HUES48 (cell line): ENCODE results near the gene SURF1.
A peak's percentile ranks its signal among the peaks of the same experiment; 100 is the strongest.

Source experiments
- H3K27ac ChIP-seq: one replicate; pipeline ENCODE4 v1.7.0; 2013; ENCODE audit warnings: low read depth, low read length, inconsistent platforms
- H3K27me3 ChIP-seq: 2 replicates; pipeline ENCODE4 v1.6.1; 2013; ENCODE audit warnings: mild to moderate bottlenecking, low read length; ENCODE audit not compliant: control insufficient read depth, insufficient read depth
- H3K36me3 ChIP-seq: 2 replicates; pipeline ENCODE4 v1.6.1; 2013; ENCODE audit warnings: low read length; ENCODE audit not compliant: control insufficient read depth, insufficient read depth
- H3K4me1 ChIP-seq: 2 replicates; pipeline ENCODE4 v1.6.1; 2013; ENCODE audit warnings: mild to moderate bottlenecking, low read length; ENCODE audit not compliant: control insufficient read depth, insufficient read depth
- H3K4me3 ChIP-seq: 2 replicates; pipeline ENCODE4 v1.5.1; 2013; ENCODE audit warnings: mild to moderate bottlenecking, low read depth, low read length
- H3K9ac ChIP-seq: 2 replicates; pipeline ENCODE4 v1.6.1; 2013; ENCODE audit warnings: mild to moderate bottlenecking, low read depth, low read length, moderate library complexity
- H3K9me3 ChIP-seq: 2 replicates; pipeline ENCODE4 v1.6.1; 2013; ENCODE audit warnings: low read length; ENCODE audit not compliant: control insufficient read depth, insufficient read depth

Gene SURF1

GRCh38 chr9:133374612-133375115, 18.4 kb upstream of the SURF1 start:
- H3K4me1 ChIP-seq, result peaks cover 6% of the 10 kb centered on the region; the same call in 1 of the 2 replicates
- peak overlapping the region; percentile 86 for H3K27ac ChIP-seq

GRCh38 chr9:133372144-133372543, 15.9 kb upstream of the SURF1 start:
- 0 out of 2 replicates have a peak, but pooled peaks cover 6% of the 10 kb centered on the region for H3K4me1 ChIP-seq
- H3K27ac ChIP-seq, result no peak overlapping the region
- no peak overlapping the region for H3K4me3 ChIP-seq
- no peak overlapping the region for H3K9ac ChIP-seq
- H3K36me3 ChIP-seq, result peaks cover 62% of the 10 kb centered on the region
- H3K9me3 ChIP-seq, result no peaks in the 10 kb centered on the region
- peaks cover 7% of the 10 kb centered on the region; the same call in 1 of the 2 replicates for H3K27me3 ChIP-seq

More at GRCh38 chr9:133374612-133375115, 18.4 kb upstream of the SURF1 start:
- no peaks in the 10 kb centered on the region for H3K9me3 ChIP-seq
- H3K4me3 ChIP-seq, result peak overlapping the region; percentile 96
- H3K36me3 ChIP-seq, result peaks cover 38% of the 10 kb centered on the region
- peak overlapping the region; percentile 91 for H3K9ac ChIP-seq
- H3K27me3 ChIP-seq, result peaks cover 8% of the 10 kb centered on the region; the same call in 1 of the 2 replicates

- Histone ChIP-seq H3K36me3 (peaks cover 70% of the 10 kb centered on the region), H3K4me3 (no peak overlapping the region), H3K9me3 (no peaks in the 10 kb centered on the region), H3K27ac (no peak overlapping the region), H3K27me3 (no peaks in the 10 kb centered on the region), H3K9ac (no peak overlapping the region), H3K4me1 (0 out of 2 replicates have a peak, but pooled peaks cover 6% of the 10 kb centered on the region)
These were observed 15.0 kb upstream of the SURF1 start for GRCh38 chr9:133371261-133371711.

- Histone ChIP-seq H3K9ac (no peak overlapping the region), H3K27ac (no peak overlapping the region)
These were observed 14.4 kb upstream of the SURF1 start for GRCh38 chr9:133370685-133371084.

GRCh38 chr9:133369933-133370332, 13.6 kb upstream of the SURF1 start:
- no peak overlapping the region for H3K4me3 ChIP-seq
- H3K36me3 ChIP-seq, result peaks cover 84% of the 10 kb centered on the region

More at GRCh38 chr9:133370685-133371084, 14.4 kb upstream of the SURF1 start:
- peaks cover 76% of the 10 kb centered on the region for H3K36me3 ChIP-seq
- no peak overlapping the region for H3K4me3 ChIP-seq
- 0 out of 2 replicates have a peak, but pooled peaks cover 6% of the 10 kb centered on the region for H3K4me1 ChIP-seq
- no peaks in the 10 kb centered on the region for H3K9me3 ChIP-seq
- no peaks in the 10 kb centered on the region for H3K27me3 ChIP-seq

GRCh38 chr9:133369422-133369821, 13.1 kb upstream of the SURF1 start:
- no peaks in the 10 kb centered on the region for H3K9me3 ChIP-seq
- 0 out of 2 replicates have a peak, but pooled peaks cover under 1% of the 10 kb centered on the region for H3K4me1 ChIP-seq
- no peak overlapping the region for H3K4me3 ChIP-seq
- no peak overlapping the region for H3K27ac ChIP-seq
- peaks cover 87% of the 10 kb centered on the region for H3K36me3 ChIP-seq
- no peaks in the 10 kb centered on the region for H3K27me3 ChIP-seq
- no peak overlapping the region for H3K9ac ChIP-seq

More at GRCh38 chr9:133369933-133370332, 13.6 kb upstream of the SURF1 start:
- H3K27me3 ChIP-seq, result no peaks in the 10 kb centered on the region
- H3K9me3 ChIP-seq, result no peaks in the 10 kb centered on the region
- no peak overlapping the region for H3K9ac ChIP-seq
- H3K4me1 ChIP-seq, result 0 out of 2 replicates have a peak, but pooled peaks cover 6% of the 10 kb centered on the region
- no peak overlapping the region for H3K27ac ChIP-seq

- no peaks in the 10 kb centered on the region for H3K27me3 ChIP-seq
- H3K4me3 ChIP-seq, result no peak overlapping the region
- no peaks in the 10 kb centered on the region for H3K9me3 ChIP-seq
- no peak overlapping the region for H3K27ac ChIP-seq
- H3K36me3 ChIP-seq, result peaks cover 91% of the 10 kb centered on the region
- no peaks in the 10 kb centered on the region for H3K4me1 ChIP-seq
- H3K9ac ChIP-seq, result no peak overlapping the region
These were observed 12.1 kb upstream of the SURF1 start for GRCh38 chr9:133368249-133368881.

GRCh38 chr9:133367778-133368177, 11.5 kb upstream of the SURF1 start:
- Histone ChIP-seq H3K36me3 (peaks cover 91% of the 10 kb centered on the region), H3K9ac (no peak overlapping the region), H3K27ac (no peak overlapping the region), H3K9me3 (no peaks in the 10 kb centered on the region), H3K27me3 (no peaks in the 10 kb centered on the region), H3K4me3 (no peak overlapping the region), H3K4me1 (no peaks in the 10 kb centered on the region)

- Histone ChIP-seq H3K4me3 (no peak overlapping the region), H3K27me3 (no peaks in the 10 kb centered on the region), H3K9me3 (no peaks in the 10 kb centered on the region), H3K36me3 (peaks cover 91% of the 10 kb centered on the region), H3K9ac (no peak overlapping the region), H3K4me1 (no peaks in the 10 kb centered on the region), H3K27ac (no peak overlapping the region)
These were observed 10.9 kb upstream of the SURF1 start for GRCh38 chr9:133367221-133367620.

- no peak overlapping the region for H3K4me3 ChIP-seq
- H3K4me1 ChIP-seq, result no peaks in the 10 kb centered on the region
- H3K36me3 ChIP-seq, result peaks cover 92% of the 10 kb centered on the region
- no peak overlapping the region for H3K9ac ChIP-seq
- no peaks in the 10 kb centered on the region for H3K27me3 ChIP-seq
- no peak overlapping the region for H3K27ac ChIP-seq
- H3K9me3 ChIP-seq, result no peaks in the 10 kb centered on the region
These were observed 10.1 kb upstream of the SURF1 start for GRCh38 chr9:133366435-133366834.

GRCh38 chr9:133362359-133363044, 6.2 kb upstream of the SURF1 start:
- Histone ChIP-seq H3K4me3 (no peak overlapping the region), H3K4me1 (peaks cover 2% of the 10 kb centered on the region; the same call in 1 of the 2 replicates), H3K9me3 (no peaks in the 10 kb centered on the region), H3K36me3 (peaks cover 95% of the 10 kb centered on the region), H3K9ac (no peak overlapping the region), H3K27me3 (no peaks in the 10 kb centered on the region), H3K27ac (no peak overlapping the region)
